Colonic mucosa (tissue), 4 donors: ENCODE results near the gene SLC49A3. TPM values are rescaled to one million over a fixed set of nuclear protein-coding genes. Genes with fewer than 3 reads are reported as not detected.

Experiments
- DNase-seq: peaks from one replicate; pipeline ENCODE4 v3.0.0-alpha.2; 2020
- H3K27ac ChIP-seq: fragments of 200-600 bp; one replicate; pipeline ENCODE4 v1.8.0; 2021
- H3K27me3 ChIP-seq: fragments of 200-600 bp; one replicate; pipeline ENCODE4 v1.8.0; 2021
- H3K36me3 ChIP-seq: fragments of 200-600 bp; one replicate; pipeline ENCODE4 v1.8.0; 2021
- H3K4me1 ChIP-seq: fragments of 200-600 bp; one replicate; pipeline ENCODE4 v1.8.0; 2021; ENCODE audit warnings: mild to moderate bottlenecking
- H3K4me3 ChIP-seq: fragments of 200-600 bp; one replicate; pipeline ENCODE4 v1.8.0; 2021
- H3K9ac ChIP-seq, 2 donors: one replicate each; pipeline ENCODE4 v1.7.0; 2013; ENCODE audit warnings: control low read depth in 2 of 2, low read depth in 2 of 2, low read length in 2 of 2
- H3K9me3 ChIP-seq: fragments of 200-600 bp; one replicate; pipeline ENCODE4 v1.8.0; 2021
- CTCF ChIP-seq: fragments of 200-600 bp; IDR thresholded peaks from one replicate; pipeline ENCODE4 v1.8.0; 2022; ENCODE audit warnings: antibody characterized with exemption, mild to moderate bottlenecking
- intact Hi-C: fragments of 100-400 bp; cut with DNase I; formaldehyde crosslinking; loops from one replicate; pipeline ENCODE4 v1.14.1; 2022
- total RNA-seq, 2 donors: library from RNA; stranded (reverse); fragmentation: NEBNext Ultra II Directional in 1 of 2; extraction: Animal tissue kit (Norgen Biotek cat#: 25700) in 1 of 2; gene quantifications; one replicate each; pipeline ENCODE4 v1.2.1, GENCODE V29; 2021
- donor health status: healthy.
- donor health status: DM: no; HTN: no; CAD: no.
- donor health status: DM: no; HTN: no; CAD: no.

The SLC49A3 gene
- total RNA-seq, 2 donors from 2014 or later, result 7.1 to 8.4 TPM

GRCh38 chr4:656436-657337 is 32.3 kb downstream of the SLC49A3 start:
- Histone ChIP-seq H3K27me3 (peaks cover 1% of the 10 kb centered on the region), H3K36me3 (no peaks in the 10 kb centered on the region), H3K9me3 (no peaks in the 10 kb centered on the region), H3K27ac (no peak overlapping the region), H3K4me1 (no peaks in the 10 kb centered on the region), H3K9ac (no peak overlapping the region), H3K4me3 (no peak overlapping the region)
- intact Hi-C loops, result no loop called here
- no peak for DNase-seq
- no peak for TF ChIP-seq CTCF

GRCh38 chr4:655464-656151 is 33.3 kb downstream of the SLC49A3 start:
- no peaks in the 10 kb centered on the region for H3K36me3 ChIP-seq
- TF ChIP-seq CTCF, result no peak
- no peak overlapping the region for H3K9ac ChIP-seq
- no peak overlapping the region for H3K27ac ChIP-seq
- H3K9me3 ChIP-seq, result no peaks in the 10 kb centered on the region
- H3K27me3 ChIP-seq, result peaks cover 10% of the 10 kb centered on the region
- H3K4me1 ChIP-seq, result no peaks in the 10 kb centered on the region
- no peak overlapping the region for H3K4me3 ChIP-seq
- intact Hi-C loops, result no loop called here
- DNase-seq, result no peak

GRCh38 chr4:654871-655463 is 34.0 kb downstream of the SLC49A3 start:
- Histone ChIP-seq H3K9ac (no peak overlapping the region), H3K4me3 (no peak overlapping the region), H3K27ac (no peak overlapping the region), H3K27me3 (peaks cover 14% of the 10 kb centered on the region), H3K9me3 (no peaks in the 10 kb centered on the region), H3K36me3 (no peaks in the 10 kb centered on the region), H3K4me1 (no peaks in the 10 kb centered on the region)
- TF ChIP-seq CTCF, result no peak
- intact Hi-C loops, result no loop called here
- no peak for DNase-seq

GRCh38 chr4:654503-654845 is 34.5 kb downstream of the SLC49A3 start:
- Histone ChIP-seq H3K36me3 (no peaks in the 10 kb centered on the region), H3K4me3 (no peak overlapping the region), H3K27me3 (peaks cover 14% of the 10 kb centered on the region), H3K27ac (no peak overlapping the region), H3K9me3 (no peaks in the 10 kb centered on the region), H3K9ac (no peak overlapping the region), H3K4me1 (no peaks in the 10 kb centered on the region)
- no peak for TF ChIP-seq CTCF
- no peak for DNase-seq
- intact Hi-C loops, result no loop called here

GRCh38 chr4:653831-654502 is 35.0 kb downstream of the SLC49A3 start:
- Histone ChIP-seq H3K9me3 (no peaks in the 10 kb centered on the region), H3K4me1 (no peaks in the 10 kb centered on the region), H3K9ac (no peak overlapping the region), H3K36me3 (no peaks in the 10 kb centered on the region), H3K27ac (no peak overlapping the region), H3K4me3 (no peak overlapping the region), H3K27me3 (peaks cover 14% of the 10 kb centered on the region)
- TF ChIP-seq CTCF, result no peak
- intact Hi-C loops, result no loop called here
- DNase-seq, result no peak
